ENCODE results near the gene FNDC11.

DNA sequence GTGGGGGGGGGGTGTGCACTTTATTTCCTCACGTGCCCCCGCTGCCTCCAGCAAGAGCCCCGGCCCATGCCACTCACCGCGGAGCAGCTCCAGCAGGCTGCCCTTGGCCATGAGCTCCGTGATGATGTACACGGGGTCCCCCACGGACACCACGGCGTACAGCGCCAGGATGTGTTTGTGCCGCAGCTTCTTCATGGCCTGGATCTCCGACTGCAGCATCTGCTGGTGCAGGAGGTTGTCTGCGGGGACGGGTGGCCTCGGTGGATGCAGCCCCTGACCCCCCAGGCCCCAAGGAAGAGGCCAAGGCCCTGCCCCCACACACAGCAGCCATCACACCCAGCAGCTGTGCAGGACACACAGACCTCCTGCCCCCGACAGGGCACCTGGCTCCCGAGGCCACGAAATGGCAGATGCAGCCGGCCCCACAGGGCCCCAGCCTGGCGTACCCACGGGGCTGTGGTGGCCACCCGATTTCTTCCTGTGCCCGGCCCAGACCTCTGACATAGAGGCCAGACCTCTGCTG is 21.4 kb upstream of the FNDC11 start:
- no peak for TF ChIP-seq POLR2A (IDR thresholded peaks at IDR 0.05)
- TF ChIP-seq, protein P1, sequence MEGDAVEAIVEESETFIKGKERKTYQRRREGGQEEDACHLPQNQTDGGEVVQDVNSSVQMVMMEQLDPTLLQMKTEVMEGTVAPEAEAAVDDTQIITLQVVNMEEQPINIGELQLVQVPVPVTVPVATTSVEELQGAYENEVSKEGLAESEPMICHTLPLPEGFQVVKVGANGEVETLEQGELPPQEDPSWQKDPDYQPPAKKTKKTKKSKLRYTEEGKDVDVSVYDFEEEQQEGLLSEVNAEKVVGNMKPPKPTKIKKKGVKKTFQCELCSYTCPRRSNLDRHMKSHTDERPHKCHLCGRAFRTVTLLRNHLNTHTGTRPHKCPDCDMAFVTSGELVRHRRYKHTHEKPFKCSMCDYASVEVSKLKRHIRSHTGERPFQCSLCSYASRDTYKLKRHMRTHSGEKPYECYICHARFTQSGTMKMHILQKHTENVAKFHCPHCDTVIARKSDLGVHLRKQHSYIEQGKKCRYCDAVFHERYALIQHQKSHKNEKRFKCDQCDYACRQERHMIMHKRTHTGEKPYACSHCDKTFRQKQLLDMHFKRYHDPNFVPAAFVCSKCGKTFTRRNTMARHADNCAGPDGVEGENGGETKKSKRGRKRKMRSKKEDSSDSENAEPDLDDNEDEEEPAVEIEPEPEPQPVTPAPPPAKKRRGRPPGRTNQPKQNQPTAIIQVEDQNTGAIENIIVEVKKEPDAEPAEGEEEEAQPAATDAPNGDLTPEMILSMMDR (IDR thresholded peaks at IDR 0.05), result no peak
